H1 (cell line): ENCODE results near the gene HMGCS2.

Experiments
- POLR2A ChIP-seq, 2 experiments: IDR thresholded peaks; 1 replicate in 1 of 2; 2 replicates in 1 of 2; pipeline ENCODE4 v1.6.1; 2011; ENCODE audit warnings: low read depth in 2 of 2, low read length in 2 of 2, mild to moderate bottlenecking in 2 of 2; ENCODE audit errors: control extremely low read depth in 1 of 2
- POLR2AphosphoS5 ChIP-seq: IDR thresholded peaks from 2 replicates; pipeline ENCODE4 v1.6.1; 2011; ENCODE audit warnings: low read depth, low read length
- YY1 ChIP-seq: IDR thresholded peaks from 2 replicates; pipeline ENCODE4 v1.6.1; 2011; ENCODE audit warnings: low read depth, mild to moderate bottlenecking, low read length
- ZNF274 ChIP-seq: IDR thresholded peaks from 2 replicates; pipeline ENCODE4 v1.7.0; 2012; ENCODE audit warnings: low read length, borderline replicate concordance; ENCODE audit errors: extremely low read depth
- TF ChIP-seq, protein P1 (sequence below), 3 experiments: IDR thresholded peaks; 1 replicate in 2 of 3; 2 replicates in 1 of 3; pipeline versions ENCODE4 v1.5.1 to v1.6.1; 2011; ENCODE audit warnings: low read length in 3 of 3, mild to moderate bottlenecking in 3 of 3, inconsistent platforms in 2 of 3, low read depth in 1 of 3, moderate library complexity in 1 of 3; ENCODE audit not compliant: insufficient read depth in 1 of 3; ENCODE audit errors: control extremely low read depth in 1 of 3
- TF ChIP-seq, protein P2 (sequence below): IDR thresholded peaks from 2 replicates; pipeline ENCODE4 v1.6.1; 2012; ENCODE audit warnings: low read length, inconsistent platforms

DNA sequence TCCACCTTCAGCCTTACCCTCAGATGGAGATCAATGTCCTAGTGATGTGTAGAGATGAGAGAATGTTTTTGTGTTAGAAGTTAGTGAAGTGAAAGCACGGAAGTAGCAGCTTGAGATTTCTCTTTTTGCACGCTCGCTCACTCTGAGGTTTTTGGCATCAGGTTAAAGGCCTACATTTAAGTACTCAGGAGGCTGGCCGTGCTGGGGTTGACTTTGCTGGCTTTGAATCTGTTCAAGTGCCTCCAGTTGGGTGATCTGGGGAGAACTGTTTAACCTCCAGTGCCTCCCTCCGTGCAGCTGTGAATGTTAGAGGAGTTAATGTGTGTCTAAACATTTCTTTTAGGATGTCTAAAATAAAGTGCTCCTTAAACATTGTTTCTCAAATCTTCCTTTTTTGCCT, 43.1 kb downstream of the HMGCS2 start:
- TF ChIP-seq ZNF274 (no peak), POLR2AphosphoS5 (no peak), POLR2A (IDR thresholded peaks at IDR 0.05; ENCODE audit: control extremely low read depth in 1 of 2, low read depth in 2 of 2, low read length in 2 of 2) (no peak), YY1 (no peak)
- TF ChIP-seq, protein P1, sequence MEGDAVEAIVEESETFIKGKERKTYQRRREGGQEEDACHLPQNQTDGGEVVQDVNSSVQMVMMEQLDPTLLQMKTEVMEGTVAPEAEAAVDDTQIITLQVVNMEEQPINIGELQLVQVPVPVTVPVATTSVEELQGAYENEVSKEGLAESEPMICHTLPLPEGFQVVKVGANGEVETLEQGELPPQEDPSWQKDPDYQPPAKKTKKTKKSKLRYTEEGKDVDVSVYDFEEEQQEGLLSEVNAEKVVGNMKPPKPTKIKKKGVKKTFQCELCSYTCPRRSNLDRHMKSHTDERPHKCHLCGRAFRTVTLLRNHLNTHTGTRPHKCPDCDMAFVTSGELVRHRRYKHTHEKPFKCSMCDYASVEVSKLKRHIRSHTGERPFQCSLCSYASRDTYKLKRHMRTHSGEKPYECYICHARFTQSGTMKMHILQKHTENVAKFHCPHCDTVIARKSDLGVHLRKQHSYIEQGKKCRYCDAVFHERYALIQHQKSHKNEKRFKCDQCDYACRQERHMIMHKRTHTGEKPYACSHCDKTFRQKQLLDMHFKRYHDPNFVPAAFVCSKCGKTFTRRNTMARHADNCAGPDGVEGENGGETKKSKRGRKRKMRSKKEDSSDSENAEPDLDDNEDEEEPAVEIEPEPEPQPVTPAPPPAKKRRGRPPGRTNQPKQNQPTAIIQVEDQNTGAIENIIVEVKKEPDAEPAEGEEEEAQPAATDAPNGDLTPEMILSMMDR (IDR thresholded peaks at IDR 0.05; ENCODE audit: control extremely low read depth in 1 of 3, insufficient read depth in 1 of 3, low read depth in 1 of 3, low read length in 3 of 3), result no peak
- TF ChIP-seq, protein P2, sequence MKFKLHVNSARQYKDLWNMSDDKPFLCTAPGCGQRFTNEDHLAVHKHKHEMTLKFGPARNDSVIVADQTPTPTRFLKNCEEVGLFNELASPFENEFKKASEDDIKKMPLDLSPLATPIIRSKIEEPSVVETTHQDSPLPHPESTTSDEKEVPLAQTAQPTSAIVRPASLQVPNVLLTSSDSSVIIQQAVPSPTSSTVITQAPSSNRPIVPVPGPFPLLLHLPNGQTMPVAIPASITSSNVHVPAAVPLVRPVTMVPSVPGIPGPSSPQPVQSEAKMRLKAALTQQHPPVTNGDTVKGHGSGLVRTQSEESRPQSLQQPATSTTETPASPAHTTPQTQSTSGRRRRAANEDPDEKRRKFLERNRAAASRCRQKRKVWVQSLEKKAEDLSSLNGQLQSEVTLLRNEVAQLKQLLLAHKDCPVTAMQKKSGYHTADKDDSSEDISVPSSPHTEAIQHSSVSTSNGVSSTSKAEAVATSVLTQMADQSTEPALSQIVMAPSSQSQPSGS, result no peak
